SU-DHL-6 (cell line): ENCODE measurements around the gene ANKRD33.

Experiments used
- CTCF ChIP-seq: fragments of 200-600 bp; sonication (generic); IDR thresholded peaks from one replicate; pipeline ENCODE4 v1.5.1; 2017; ENCODE audit warnings: antibody characterized with exemption, mild to moderate bottlenecking, low read length, moderate library complexity; ENCODE audit not compliant: insufficient read depth, poor library complexity, severe bottlenecking
- EZH2phosphoT487 ChIP-seq: fragments of 200-600 bp; sonication (generic), shearing (Covaris generic); conservative IDR thresholded peaks from 2 replicates; pipeline ENCODE4 v1.6.1; 2018; ENCODE audit warnings: mild to moderate bottlenecking, antibody characterized with exemption, low read length, moderate library complexity, mixed read lengths

GRCh38 chr12:51908876-51909592, 21.1 kb downstream of the ANKRD33 start:
- no peak for TF ChIP-seq EZH2phosphoT487
- TF ChIP-seq CTCF: no peak
